GM18519 (cell line): ENCODE results near the gene MAJIN.

Experiments
- ATAC-seq: cut with Tn5 transposase; IDR thresholded peaks from one replicate; pipeline ENCODE4 v1.9.1; 2021; ENCODE audit warnings: mild to moderate bottlenecking, moderate library complexity; ENCODE audit not compliant: unreplicated experiment, low FRiP score

The MAJIN gene

GRCh38 chr11:64896448-64897022 lies 75.4 kb downstream of the MAJIN start:
- ATAC-seq, result no peak

GRCh38 chr11:64894812-64895452 lies 77.0 kb downstream of the MAJIN start:
- ATAC-seq, result no peak

GRCh38 chr11:64894070-64894811 lies 77.7 kb downstream of the MAJIN start:
- no peak for ATAC-seq

- ATAC-seq, result no peak
These were observed 78.5 kb downstream of the MAJIN start for GRCh38 chr11:64893194-64894069.

- no peak for ATAC-seq
These were observed 79.1 kb downstream of the MAJIN start for GRCh38 chr11:64892838-64893193.

GRCh38 chr11:64892411-64892831 lies 79.5 kb downstream of the MAJIN start:
- ATAC-seq, result no peak

- no peak for ATAC-seq
These were observed 80.0 kb downstream of the MAJIN start for GRCh38 chr11:64891880-64892279.

- no peak for ATAC-seq
These were observed 80.6 kb downstream of the MAJIN start for GRCh38 chr11:64891215-64891848.

GRCh38 chr11:64890522-64890939 lies 81.4 kb downstream of the MAJIN start:
- no peak for ATAC-seq

GRCh38 chr11:64888729-64889511 lies 83.0 kb downstream of the MAJIN start:
- no peak for ATAC-seq

GRCh38 chr11:64888406-64888728 lies 83.5 kb downstream of the MAJIN start:
- no peak for ATAC-seq
